Epithelial cell of esophagus (primary cell): Measurements from ENCODE around the gene GK.

Source experiments
- DNase-seq: peaks from one replicate; pipeline ENCODE4 v3.0.0; 2010; ENCODE audit warnings: low read depth
- H3K4me3 ChIP-seq: 2 replicates; pipeline ENCODE4 v1.5.1; 2011; ENCODE audit warnings: mild to moderate bottlenecking, low read length, control low read depth
- TF ChIP-seq, protein P1 (sequence below): IDR thresholded peaks from 2 replicates; pipeline ENCODE4 v1.5.1; 2011; ENCODE audit warnings: low read depth, mild to moderate bottlenecking, low read length, control low read depth, inconsistent platforms; ENCODE audit not compliant: insufficient read depth; ENCODE audit errors: missing control alignments

GK gene

DNA sequence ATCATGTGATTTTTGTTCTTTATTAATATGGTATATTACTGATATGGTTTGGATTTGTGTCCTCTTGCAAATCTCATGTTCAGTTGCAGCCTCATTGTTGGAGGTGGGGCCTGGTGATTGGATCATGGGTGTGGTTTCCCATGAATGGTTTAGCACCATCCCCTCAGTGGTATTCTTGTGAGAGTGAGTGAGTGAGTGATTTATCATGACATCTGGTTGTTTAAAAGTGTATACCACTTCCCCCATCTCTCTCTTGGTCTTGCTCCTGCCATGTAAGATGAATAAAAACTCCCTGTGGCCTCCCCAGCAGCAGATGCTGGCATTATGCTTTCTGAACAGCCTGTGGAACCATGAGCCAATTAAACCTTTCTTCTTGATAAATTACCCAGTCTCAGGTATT is 124.4 kb downstream of the GK start:
- no peak for DNase-seq
- TF ChIP-seq, protein P1, sequence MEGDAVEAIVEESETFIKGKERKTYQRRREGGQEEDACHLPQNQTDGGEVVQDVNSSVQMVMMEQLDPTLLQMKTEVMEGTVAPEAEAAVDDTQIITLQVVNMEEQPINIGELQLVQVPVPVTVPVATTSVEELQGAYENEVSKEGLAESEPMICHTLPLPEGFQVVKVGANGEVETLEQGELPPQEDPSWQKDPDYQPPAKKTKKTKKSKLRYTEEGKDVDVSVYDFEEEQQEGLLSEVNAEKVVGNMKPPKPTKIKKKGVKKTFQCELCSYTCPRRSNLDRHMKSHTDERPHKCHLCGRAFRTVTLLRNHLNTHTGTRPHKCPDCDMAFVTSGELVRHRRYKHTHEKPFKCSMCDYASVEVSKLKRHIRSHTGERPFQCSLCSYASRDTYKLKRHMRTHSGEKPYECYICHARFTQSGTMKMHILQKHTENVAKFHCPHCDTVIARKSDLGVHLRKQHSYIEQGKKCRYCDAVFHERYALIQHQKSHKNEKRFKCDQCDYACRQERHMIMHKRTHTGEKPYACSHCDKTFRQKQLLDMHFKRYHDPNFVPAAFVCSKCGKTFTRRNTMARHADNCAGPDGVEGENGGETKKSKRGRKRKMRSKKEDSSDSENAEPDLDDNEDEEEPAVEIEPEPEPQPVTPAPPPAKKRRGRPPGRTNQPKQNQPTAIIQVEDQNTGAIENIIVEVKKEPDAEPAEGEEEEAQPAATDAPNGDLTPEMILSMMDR = no peak
- no peak overlapping the region for H3K4me3 ChIP-seq

GRCh38 chrX:30779453-30780030 is 126.3 kb downstream of the GK start:
- no peak overlapping the region for H3K4me3 ChIP-seq
- TF ChIP-seq, protein P1 = no peak
- DNase-seq = no peak
